ENCODE measurements around the gene RGS18. TPM values are rescaled to one million over a fixed set of nuclear protein-coding genes. Genes with fewer than 3 reads are reported as not detected.

The RGS18 gene
- total RNA-seq, 2 experiments from 2014 or later = 14.6 TPM; not detected in 1

- POLR2A ChIA-PET = no interaction called here
- Histone ChIP-seq H3K4me3 (ENCODE audit: low read depth, low read length, poor library complexity, severe bottlenecking) (no peak overlapping the region), H3K9me2 (ENCODE audit: insufficient read depth, low read length) (no peaks in the 10 kb centered on the region), H3K4me2 (ENCODE audit: low read length) (no peak overlapping the region), H3K27ac (ENCODE audit: low read depth, low read length, poor library complexity, severe bottlenecking) (no peak overlapping the region), H3K4me1 (ENCODE audit: insufficient read depth, low read length, poor library complexity, severe bottlenecking) (no peaks in the 10 kb centered on the region), H3K9me3 (ENCODE audit: low read length) (no peaks in the 10 kb centered on the region), H2AFZ (ENCODE audit: low read length) (no peak overlapping the region), H4K20me1 (ENCODE audit: insufficient read depth, low read length) (no peaks in the 10 kb centered on the region), H3K36me3 (ENCODE audit: insufficient read depth, low read length) (no peaks in the 10 kb centered on the region), H3K79me2 (ENCODE audit: insufficient read depth, low read depth, low read length) (no peaks in the 10 kb centered on the region)
- intact Hi-C loops (cut with micrococcal nuclease; ENCODE audit: unreplicated experiment) = no loop called here
- TF ChIP-seq CTCF (conservative IDR thresholded peaks at IDR 0.05; ENCODE audit: low read length) (no peak), EZH2phosphoT487 (IDR thresholded peaks at IDR 0.05; ENCODE audit: borderline replicate concordance, low read depth, low read length) (no peak)
- BruUV-seq (replicated peaks) = no TSS peak
- CTCF ChIA-PET (ENCODE audit: unreplicated experiment) = no interaction called here
- DNase-seq (ENCODE audit: low spot score) = no peak
Observed at GRCh38 chr1:192153276-192153675, 5.0 kb upstream of the RGS18 start.

- POLR2A ChIA-PET = interaction anchor here (0.7 to 1.4 kb wide), 2 partner anchors 10 to 933 kb away, joined by 5 to 6 read pairs; no protein-coding TSS in a partner anchor
Observed at GRCh38 chr1:192157067-192157466, 1.2 kb upstream of the RGS18 start.

GRCh38 chr1:192159014-192159413 lies 752 bp downstream of the RGS18 start:
- no peaks in the 10 kb centered on the region for H4K20me1 ChIP-seq (ENCODE audit: insufficient read depth, low read length)
- BruUV-seq (replicated peaks) = no TSS peak
- H3K79me2 ChIP-seq (ENCODE audit: insufficient read depth, low read depth, low read length) = no peaks in the 10 kb centered on the region
- ChIA-PET CTCF (ENCODE audit: unreplicated experiment) (no interaction called here), POLR2A (interaction anchor here (0.6 to 1.0 kb wide), 3 partner anchors 9 to 603 kb away, joined by 3 read pairs; no protein-coding TSS in a partner anchor)
- H3K36me3 ChIP-seq (ENCODE audit: insufficient read depth, low read length) = no peaks in the 10 kb centered on the region
- no peaks in the 10 kb centered on the region for H3K9me3 ChIP-seq (ENCODE audit: low read length)
- no peak for DNase-seq (ENCODE audit: low spot score)
- no peaks in the 10 kb centered on the region for H3K9me2 ChIP-seq (ENCODE audit: insufficient read depth, low read length)
- H2AFZ ChIP-seq (ENCODE audit: low read length) = no peak overlapping the region
- intact Hi-C loops (cut with micrococcal nuclease; ENCODE audit: unreplicated experiment) = loop anchor here (2.0 kb wide), 1 partner anchor 478 kb away; the partner anchor contains the start of gene RGS13
- peak overlapping the region; percentile 43 for H3K4me2 ChIP-seq (ENCODE audit: low read length)
- peak overlapping the region; percentile 37 for H3K4me3 ChIP-seq (ENCODE audit: low read depth, low read length, poor library complexity, severe bottlenecking)
- no peak overlapping the region for H3K27ac ChIP-seq (ENCODE audit: low read depth, low read length, poor library complexity, severe bottlenecking)
- no peaks in the 10 kb centered on the region for H3K4me1 ChIP-seq (ENCODE audit: insufficient read depth, low read length, poor library complexity, severe bottlenecking)
- TF ChIP-seq EZH2phosphoT487 (IDR thresholded peaks at IDR 0.05; ENCODE audit: borderline replicate concordance, low read depth, low read length) (no peak), CTCF (conservative IDR thresholded peaks at IDR 0.05; ENCODE audit: low read length) (no peak)

More at GRCh38 chr1:192157067-192157466, 1.2 kb upstream of the RGS18 start:
- intact Hi-C loops (cut with micrococcal nuclease; ENCODE audit: unreplicated experiment) = no loop called here
- no peaks in the 10 kb centered on the region for H3K79me2 ChIP-seq (ENCODE audit: insufficient read depth, low read depth, low read length)
- H3K9me2 ChIP-seq (ENCODE audit: insufficient read depth, low read length) = no peaks in the 10 kb centered on the region
- H4K20me1 ChIP-seq (ENCODE audit: insufficient read depth, low read length) = no peaks in the 10 kb centered on the region
- H2AFZ ChIP-seq (ENCODE audit: low read length) = no peak overlapping the region
- no peak for TF ChIP-seq EZH2phosphoT487 (IDR thresholded peaks at IDR 0.05; ENCODE audit: borderline replicate concordance, low read depth, low read length)
- no peaks in the 10 kb centered on the region for H3K36me3 ChIP-seq (ENCODE audit: insufficient read depth, low read length)
- H3K27ac ChIP-seq (ENCODE audit: low read depth, low read length, poor library complexity, severe bottlenecking) = no peak overlapping the region
- H3K4me3 ChIP-seq (ENCODE audit: low read depth, low read length, poor library complexity, severe bottlenecking) = no peak overlapping the region
- no peaks in the 10 kb centered on the region for H3K4me1 ChIP-seq (ENCODE audit: insufficient read depth, low read length, poor library complexity, severe bottlenecking)
- DNase-seq (ENCODE audit: low spot score) = no peak
- H3K4me2 ChIP-seq (ENCODE audit: low read length) = no peak overlapping the region
- H3K9me3 ChIP-seq (ENCODE audit: low read length) = no peaks in the 10 kb centered on the region
- CTCF ChIA-PET (ENCODE audit: unreplicated experiment) = no interaction called here
- no TSS peak for BruUV-seq (replicated peaks)
